HepG2 (cell line): Measurements from ENCODE around the gene SPON1.

Experiments used
- CTCF ChIP-seq: sonication (generic); formaldehyde crosslinking; IDR thresholded peaks from 2 replicates; pipeline ENCODE4 v1.5.0; 2020; ENCODE audit warnings: mild to moderate bottlenecking, missing genetic modification reagents, moderate library complexity
- NBN ChIP-seq: fragments of 450-650 bp; conservative IDR thresholded peaks from 2 replicates; pipeline ENCODE4 v1.6.1; 2017
- NR2F2 ChIP-seq: IDR thresholded peaks from 2 replicates; pipeline ENCODE4 v1.6.1; 2012; ENCODE audit warnings: low read depth, inconsistent platforms, borderline replicate concordance
- POLR2G ChIP-seq: fragments of 200-400 bp; formaldehyde crosslinking; IDR thresholded peaks from 2 replicates; pipeline ENCODE4 v1.6.1; 2018; ENCODE audit warnings: mild to moderate bottlenecking, low read depth, low read length, moderate library complexity
- RAD51 ChIP-seq: fragments of 450-650 bp; IDR thresholded peaks from 2 replicates; pipeline ENCODE4 v1.6.1; 2016; ENCODE audit warnings: borderline replicate concordance
- RFX3 ChIP-seq: IDR thresholded peaks from 2 replicates; pipeline ENCODE4 v1.6.1; 2016; ENCODE audit warnings: missing biosample characterization, missing genetic modification reagents
- RFX5 ChIP-seq: IDR thresholded peaks from 2 replicates; pipeline ENCODE4 v1.6.1; 2011; ENCODE audit warnings: low read depth, low read length, improper control_type of control experiment
- SMARCE1 ChIP-seq: fragments of 450-650 bp; IDR thresholded peaks from 2 replicates; pipeline ENCODE4 v1.6.1; 2017; ENCODE audit warnings: borderline replicate concordance
- ZNF282 ChIP-seq: fragments of 450-650 bp; IDR thresholded peaks from 2 replicates; pipeline ENCODE4 v1.6.1; 2018; ENCODE audit not compliant: partially characterized antibody
- ZNF777 ChIP-seq: sonication (generic); formaldehyde crosslinking; IDR thresholded peaks from 2 replicates; pipeline ENCODE4 v1.4.0; 2020; ENCODE audit warnings: missing genetic modification reagents
- TF ChIP-seq, protein P1 (sequence below): sonication (generic); formaldehyde crosslinking; IDR thresholded peaks from 2 replicates; pipeline ENCODE4 v1.8.1; 2023; ENCODE audit warnings: mild to moderate bottlenecking, missing genetic modification reagents

DNA sequence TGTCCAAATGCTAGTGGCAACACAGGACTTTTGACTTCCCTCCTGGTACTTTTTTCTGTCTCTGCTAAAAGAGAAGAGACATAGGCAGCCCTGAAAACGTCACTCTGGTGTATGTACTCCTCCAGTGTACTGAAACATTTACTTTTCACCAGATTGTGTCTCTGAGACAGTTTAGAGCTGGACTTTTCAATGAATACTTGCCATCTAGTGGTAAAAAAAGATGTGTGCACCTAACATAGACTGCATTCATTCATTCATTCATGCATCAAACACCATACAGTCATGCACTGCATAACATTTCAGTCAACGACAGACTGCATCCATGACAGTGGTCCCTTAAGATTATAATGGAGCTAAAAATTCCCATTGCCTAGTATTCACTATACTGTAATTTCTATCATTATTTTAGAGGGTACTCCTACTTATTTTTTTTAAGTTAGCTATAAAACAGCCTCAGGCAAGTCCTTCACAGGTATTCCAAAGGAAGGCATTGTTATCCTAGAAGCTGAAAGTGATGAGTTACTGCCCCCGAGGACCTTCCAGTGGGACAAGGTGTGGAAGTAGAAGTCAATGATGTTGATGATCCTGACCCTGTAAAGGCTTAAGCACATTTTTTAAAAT lies 186.2 kb downstream of the SPON1 start:
- no peak for TF ChIP-seq RAD51
- no peak for TF ChIP-seq RFX5
- TF ChIP-seq NBN = no peak
- no peak for TF ChIP-seq RFX3 (CRISPR knock-in tag)
- TF ChIP-seq, protein P1, sequence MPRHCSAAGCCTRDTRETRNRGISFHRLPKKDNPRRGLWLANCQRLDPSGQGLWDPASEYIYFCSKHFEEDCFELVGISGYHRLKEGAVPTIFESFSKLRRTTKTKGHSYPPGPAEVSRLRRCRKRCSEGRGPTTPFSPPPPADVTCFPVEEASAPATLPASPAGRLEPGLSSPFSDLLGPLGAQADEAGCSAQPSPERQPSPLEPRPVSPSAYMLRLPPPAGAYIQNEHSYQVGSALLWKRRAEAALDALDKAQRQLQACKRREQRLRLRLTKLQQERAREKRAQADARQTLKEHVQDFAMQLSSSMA (CRISPR knock-in tag) = no peak
- no peak for TF ChIP-seq NR2F2
- no peak for TF ChIP-seq ZNF777
- peak; percentile 44 for TF ChIP-seq CTCF
- no peak for TF ChIP-seq SMARCE1
- no peak for TF ChIP-seq POLR2G
- no peak for TF ChIP-seq ZNF282
